ENCODE measurements around the gene RANBP9. TPM values are rescaled to one million over a fixed set of nuclear protein-coding genes. Genes with fewer than 3 reads are reported as not detected.

RANBP9 gene
- total RNA-seq, 4 donors from 2014 or later: 28.8 to 35.6 (median 32.3) TPM

- DNase-seq (ENCODE audit: low spot score) (no peak), ATAC-seq (ENCODE audit: low FRiP score) (peak; percentile 0)
- TF ChIP-seq CTCF (IDR thresholded peaks at IDR 0.05): no peak
Measured at GRCh38 chr6:13711324-13711732, 307 bp downstream of the RANBP9 start.

DNA sequence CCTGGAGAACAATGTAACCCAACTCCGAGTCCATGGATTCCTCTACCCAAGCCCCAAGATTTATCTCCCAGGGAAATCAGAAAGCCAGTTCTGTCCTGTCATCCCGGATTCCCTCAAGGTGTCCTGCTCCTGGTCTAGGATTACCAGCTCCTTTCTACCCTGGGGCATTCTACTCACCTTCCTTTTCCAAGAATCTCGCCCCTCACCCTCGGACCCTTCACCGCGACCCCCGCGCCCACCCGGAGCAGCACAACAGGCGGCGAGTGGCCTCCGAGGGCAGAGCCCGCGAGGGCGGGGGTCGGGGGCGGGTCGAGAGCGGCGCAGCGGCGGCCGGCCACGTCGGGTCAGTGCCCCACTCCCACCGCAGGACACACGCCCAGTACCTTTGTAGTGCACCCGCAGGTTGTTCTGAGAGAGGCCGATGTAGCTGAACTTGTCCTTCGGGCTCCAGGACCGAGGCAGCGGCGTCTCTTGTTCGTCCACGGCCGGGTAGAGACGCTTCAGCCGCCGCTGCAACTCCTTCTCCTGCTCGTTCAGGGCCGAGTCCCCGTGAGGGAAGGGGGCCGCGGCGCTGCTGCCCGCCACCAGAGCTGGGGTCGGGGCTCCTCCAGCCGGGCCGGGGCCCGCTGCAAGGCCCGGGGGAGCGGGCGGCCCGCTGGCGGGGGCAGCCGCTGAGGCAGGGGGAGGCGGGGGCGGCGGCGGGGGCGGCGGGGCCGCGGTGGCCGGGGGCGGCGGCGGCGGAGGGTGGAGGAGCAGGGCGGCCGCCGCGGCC lies 897 bp downstream of the RANBP9 start:
- ATAC-seq (ENCODE audit: low FRiP score): peak; percentile 21
- DNase-seq (ENCODE audit: low spot score): no peak
- no peak for TF ChIP-seq CTCF (IDR thresholded peaks at IDR 0.05)

- no peak for ATAC-seq (ENCODE audit: low FRiP score)
- TF ChIP-seq CTCF (IDR thresholded peaks at IDR 0.05): no peak
- no peak for DNase-seq (ENCODE audit: low spot score)
Measured at GRCh38 chr6:13709689-13710551, 1.7 kb downstream of the RANBP9 start.

DNA sequence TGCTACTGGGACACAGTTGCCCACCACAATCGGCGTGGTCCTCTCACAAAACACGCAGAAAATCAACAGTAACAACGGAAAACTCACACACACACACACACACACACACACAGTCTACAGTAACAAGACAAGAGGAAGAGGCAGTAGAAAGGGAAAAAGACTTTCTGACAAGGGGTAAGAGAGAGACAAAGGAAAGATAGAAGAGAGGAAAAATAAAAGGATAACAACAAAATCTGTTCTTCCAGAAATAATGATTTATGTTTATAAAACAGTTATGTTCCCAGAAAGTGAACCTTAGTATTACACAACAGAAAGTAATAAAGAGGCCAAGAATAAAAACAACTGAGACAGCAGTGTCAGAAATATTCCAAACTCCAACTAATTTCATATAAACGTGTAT lies 2.9 kb downstream of the RANBP9 start:
- no peak for ATAC-seq (ENCODE audit: low FRiP score)
- no peak for TF ChIP-seq CTCF (IDR thresholded peaks at IDR 0.05)
- no peak for DNase-seq (ENCODE audit: low spot score)

- no peak for ATAC-seq (ENCODE audit: low FRiP score)
- no peak for DNase-seq (ENCODE audit: low spot score)
- TF ChIP-seq CTCF (IDR thresholded peaks at IDR 0.05): no peak
Measured at GRCh38 chr6:13703496-13703895, 8.1 kb downstream of the RANBP9 start.

- no peak for TF ChIP-seq CTCF (IDR thresholded peaks at IDR 0.05)
- DNase-seq (ENCODE audit: low spot score): no peak
- no peak for ATAC-seq (ENCODE audit: low FRiP score)
Measured at GRCh38 chr6:13702809-13703302, 8.8 kb downstream of the RANBP9 start.

Measured in omental fat pad (tissue), 4 donors.